ENCODE measurements around the gene DENND5A. TPM values are rescaled to one million over a fixed set of nuclear protein-coding genes. Genes with fewer than 3 reads are reported as not detected.

DENND5A gene
- total RNA-seq, 3 donors from 2014 or later: 8.3 to 75.7 (median 17.3) TPM

- no peak for DNase-seq
- intact Hi-C loops (cut with DNase I, micrococcal nuclease): no loop called here
- TF ChIP-seq CTCF (IDR thresholded peaks at IDR 0.05): no peak
These were observed 39.0 kb upstream of the DENND5A start for GRCh38 chr11:9304178-9304577.

GRCh38 chr11:9302448-9302847, 37.3 kb upstream of the DENND5A start:
- DNase-seq (no peak), ATAC-seq (no peak)
- Histone ChIP-seq H3K9me3 (no peaks in the 10 kb centered on the region), H3K4me3 (no peak overlapping the region), H3K4me1 (ENCODE audit: low read depth) (no peaks in the 10 kb centered on the region), H3K36me3 (ENCODE audit: low read depth) (no peaks in the 10 kb centered on the region)
- TF ChIP-seq CTCF (IDR thresholded peaks at IDR 0.05): no peak
- intact Hi-C loops (cut with DNase I, micrococcal nuclease): no loop called here

More at GRCh38 chr11:9304178-9304577, 39.0 kb upstream of the DENND5A start:
- no peaks in the 10 kb centered on the region for H3K36me3 ChIP-seq (ENCODE audit: low read depth)
- no peak for ATAC-seq
- H3K9me3 ChIP-seq: no peaks in the 10 kb centered on the region
- H3K4me3 ChIP-seq: no peak overlapping the region
- H3K4me1 ChIP-seq (ENCODE audit: low read depth): no peaks in the 10 kb centered on the region

GRCh38 chr11:9301720-9302119, 36.6 kb upstream of the DENND5A start:
- Histone ChIP-seq H3K36me3 (ENCODE audit: low read depth) (no peaks in the 10 kb centered on the region), H3K4me1 (ENCODE audit: low read depth) (no peaks in the 10 kb centered on the region), H3K9me3 (no peaks in the 10 kb centered on the region), H3K4me3 (no peak overlapping the region)
- DNase-seq (no peak), ATAC-seq (no peak)
- intact Hi-C loops (cut with DNase I, micrococcal nuclease): no loop called here
- TF ChIP-seq CTCF (IDR thresholded peaks at IDR 0.05): no peak

GRCh38 chr11:9293646-9294045, 28.5 kb upstream of the DENND5A start:
- H3K4me1 ChIP-seq (ENCODE audit: low read depth): no peaks in the 10 kb centered on the region
- H3K4me3 ChIP-seq: no peak overlapping the region
- ATAC-seq: no peak
- intact Hi-C loops (cut with DNase I, micrococcal nuclease): no loop called here
- no peak for DNase-seq
- H3K36me3 ChIP-seq (ENCODE audit: low read depth): no peaks in the 10 kb centered on the region
- no peak for TF ChIP-seq CTCF (IDR thresholded peaks at IDR 0.05)
- H3K9me3 ChIP-seq: no peaks in the 10 kb centered on the region

GRCh38 chr11:9285850-9286587, 20.9 kb upstream of the DENND5A start:
- no peak for TF ChIP-seq CTCF (IDR thresholded peaks at IDR 0.05)
- no peak for ATAC-seq
- H3K4me3 ChIP-seq: no peak overlapping the region
- no peaks in the 10 kb centered on the region for H3K9me3 ChIP-seq
- H3K36me3 ChIP-seq (ENCODE audit: low read depth): no peaks in the 10 kb centered on the region
- H3K4me1 ChIP-seq (ENCODE audit: low read depth): peaks cover under 1% of the 10 kb centered on the region
- no peak for DNase-seq
- intact Hi-C loops (cut with DNase I, micrococcal nuclease): no loop called here
